Measurements from ENCODE around the gene RPTOR.

GRCh38 chr17:80955078-80955477 is 410.4 kb downstream of the RPTOR start:
- no peak for TF ChIP-seq POLR2A (IDR thresholded peaks at IDR 0.05; ENCODE audit: low read depth)
- TF ChIP-seq, protein P1, sequence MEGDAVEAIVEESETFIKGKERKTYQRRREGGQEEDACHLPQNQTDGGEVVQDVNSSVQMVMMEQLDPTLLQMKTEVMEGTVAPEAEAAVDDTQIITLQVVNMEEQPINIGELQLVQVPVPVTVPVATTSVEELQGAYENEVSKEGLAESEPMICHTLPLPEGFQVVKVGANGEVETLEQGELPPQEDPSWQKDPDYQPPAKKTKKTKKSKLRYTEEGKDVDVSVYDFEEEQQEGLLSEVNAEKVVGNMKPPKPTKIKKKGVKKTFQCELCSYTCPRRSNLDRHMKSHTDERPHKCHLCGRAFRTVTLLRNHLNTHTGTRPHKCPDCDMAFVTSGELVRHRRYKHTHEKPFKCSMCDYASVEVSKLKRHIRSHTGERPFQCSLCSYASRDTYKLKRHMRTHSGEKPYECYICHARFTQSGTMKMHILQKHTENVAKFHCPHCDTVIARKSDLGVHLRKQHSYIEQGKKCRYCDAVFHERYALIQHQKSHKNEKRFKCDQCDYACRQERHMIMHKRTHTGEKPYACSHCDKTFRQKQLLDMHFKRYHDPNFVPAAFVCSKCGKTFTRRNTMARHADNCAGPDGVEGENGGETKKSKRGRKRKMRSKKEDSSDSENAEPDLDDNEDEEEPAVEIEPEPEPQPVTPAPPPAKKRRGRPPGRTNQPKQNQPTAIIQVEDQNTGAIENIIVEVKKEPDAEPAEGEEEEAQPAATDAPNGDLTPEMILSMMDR (IDR thresholded peaks at IDR 0.05): no peak

All from esophagus muscularis mucosa (tissue), 3 donors.